ENCODE results near the gene NFYA. TPM values are rescaled to one million over a fixed set of nuclear protein-coding genes. Genes with fewer than 3 reads are reported as not detected.

NFYA gene
- total and polyA plus RNA-seq, 2 experiments from 2014 or later: 18.7 to 25.2 TPM

GRCh38 chr6:41125282-41125681, 52.5 kb downstream of the NFYA start:
- 100% methylated on average over 3 of the region's 3 CpGs for WGBS (ENCODE audit: low lambda C conversion rate, missing lambda C conversion rate)

GRCh38 chr6:41132254-41132653, 59.5 kb downstream of the NFYA start:
- DNase-seq (ENCODE audit: low spot score): no peak
- TF ChIP-seq EZH2 (IDR thresholded peaks at IDR 0.05; ENCODE audit: borderline replicate concordance) (no peak), EZH2phosphoT487 (IDR thresholded peaks at IDR 0.05; ENCODE audit: low read depth, severe bottlenecking, unreplicated experiment) (no peak), CTCF (IDR thresholded peaks at IDR 0.05; ENCODE audit: poor library complexity) (no peak)
- no peaks in the 10 kb centered on the region for H4K20me1 ChIP-seq (ENCODE audit: insufficient read depth, poor library complexity, severe bottlenecking)
- H3K9me3 ChIP-seq (ENCODE audit: low read depth): no peaks in the 10 kb centered on the region
- H2AFZ ChIP-seq: no peak overlapping the region
- H3K36me3 ChIP-seq (replicated peaks; ENCODE audit: insufficient read depth, low read depth): no peaks in the 10 kb centered on the region
- no peak overlapping the region for H3K4me2 ChIP-seq
- H3K27ac ChIP-seq: no peak overlapping the region
- H3K4me1 ChIP-seq (ENCODE audit: insufficient read depth): no peaks in the 10 kb centered on the region
- no peaks in the 10 kb centered on the region for H3K27me3 ChIP-seq
- no peaks in the 10 kb centered on the region for H3K9me2 ChIP-seq (replicated peaks; ENCODE audit: insufficient read depth)
- no peaks in the 10 kb centered on the region for H3K79me2 ChIP-seq
- 39% methylated on average over 2 of the region's 2 CpGs for WGBS (ENCODE audit: low lambda C conversion rate, missing lambda C conversion rate)
- H3K4me3 ChIP-seq: no peak overlapping the region

More at GRCh38 chr6:41125282-41125681, 52.5 kb downstream of the NFYA start:
- no peak overlapping the region for H3K27ac ChIP-seq
- no peaks in the 10 kb centered on the region for H3K79me2 ChIP-seq
- H3K4me2 ChIP-seq: no peak overlapping the region
- no peak overlapping the region for H3K4me3 ChIP-seq
- H4K20me1 ChIP-seq (ENCODE audit: insufficient read depth, poor library complexity, severe bottlenecking): no peaks in the 10 kb centered on the region
- H3K36me3 ChIP-seq (replicated peaks; ENCODE audit: insufficient read depth, low read depth): no peaks in the 10 kb centered on the region
- TF ChIP-seq EZH2 (IDR thresholded peaks at IDR 0.05; ENCODE audit: borderline replicate concordance): no peak
- no peak for TF ChIP-seq CTCF (IDR thresholded peaks at IDR 0.05; ENCODE audit: poor library complexity)
- TF ChIP-seq EZH2phosphoT487 (IDR thresholded peaks at IDR 0.05; ENCODE audit: low read depth, severe bottlenecking, unreplicated experiment): no peak
- no peaks in the 10 kb centered on the region for H3K27me3 ChIP-seq
- no peaks in the 10 kb centered on the region for H3K4me1 ChIP-seq (ENCODE audit: insufficient read depth)
- no peak overlapping the region for H2AFZ ChIP-seq
- DNase-seq (ENCODE audit: low spot score): no peak
- H3K9me2 ChIP-seq (replicated peaks; ENCODE audit: insufficient read depth): no peaks in the 10 kb centered on the region
- no peaks in the 10 kb centered on the region for H3K9me3 ChIP-seq (ENCODE audit: low read depth)

GRCh38 chr6:41135062-41135832, 62.5 kb downstream of the NFYA start:
- no peaks in the 10 kb centered on the region for H3K4me1 ChIP-seq (ENCODE audit: insufficient read depth)
- H3K4me3 ChIP-seq: no peak overlapping the region
- no peaks in the 10 kb centered on the region for H3K9me3 ChIP-seq (ENCODE audit: low read depth)
- H3K27me3 ChIP-seq: no peaks in the 10 kb centered on the region
- WGBS (ENCODE audit: low lambda C conversion rate, missing lambda C conversion rate): 86% methylated on average over 3 of the region's 3 CpGs
- TF ChIP-seq EZH2phosphoT487 (IDR thresholded peaks at IDR 0.05; ENCODE audit: low read depth, severe bottlenecking, unreplicated experiment) (no peak), EZH2 (IDR thresholded peaks at IDR 0.05; ENCODE audit: borderline replicate concordance) (no peak), CTCF (IDR thresholded peaks at IDR 0.05; ENCODE audit: poor library complexity) (no peak)
- no peak for DNase-seq (ENCODE audit: low spot score)
- H2AFZ ChIP-seq: no peak overlapping the region
- H3K9me2 ChIP-seq (replicated peaks; ENCODE audit: insufficient read depth): no peaks in the 10 kb centered on the region
- H4K20me1 ChIP-seq (ENCODE audit: insufficient read depth, poor library complexity, severe bottlenecking): no peaks in the 10 kb centered on the region
- H3K27ac ChIP-seq: no peak overlapping the region
- no peaks in the 10 kb centered on the region for H3K36me3 ChIP-seq (replicated peaks; ENCODE audit: insufficient read depth, low read depth)
- H3K4me2 ChIP-seq: no peak overlapping the region
- no peaks in the 10 kb centered on the region for H3K79me2 ChIP-seq

Measured in hepatocyte (in vitro differentiated cells).